ENCODE measurements around the gene ONECUT2.
"Not testable (repeated sequence)": the region's sequence is repeated elsewhere in the genome, so short reads cannot be mapped to it uniquely, and the experiment has no call there.

ONECUT2 gene

GRCh38 chr18:57434536-57435494 is at the start of gene ONECUT2:
ONECUT2 (plus strand) TSS chr18:57435374; CDS start chr18:57435717, 343 bp downstream.
- peak in 1 of 2 donors; percentile 53 for DNase-seq

- no peak for DNase-seq
These were observed 45.9 kb upstream of the ONECUT2 start for GRCh38 chr18:57389271-57389670.

- no peak for DNase-seq
These were observed 45.1 kb upstream of the ONECUT2 start for GRCh38 chr18:57390044-57390443.

DNA sequence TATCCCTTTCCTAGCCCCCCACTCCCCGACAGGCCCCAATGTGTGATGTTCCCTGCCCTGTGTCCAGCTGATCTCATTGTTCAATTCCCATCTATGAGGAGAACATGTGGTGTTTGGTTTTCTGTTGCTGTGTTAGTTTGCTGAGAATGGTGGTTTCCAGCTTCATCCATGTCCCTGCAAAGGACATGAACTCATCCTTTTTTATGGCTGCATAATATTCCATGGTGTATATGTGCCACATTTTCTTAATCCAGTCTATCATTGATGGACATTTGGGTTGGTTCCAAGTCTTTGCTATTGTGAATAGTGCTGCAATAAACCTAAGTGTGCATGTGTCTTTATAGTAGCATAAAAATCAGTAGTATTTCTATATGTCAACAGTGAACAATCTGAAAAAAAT is 40.4 kb upstream of the ONECUT2 start:
- DNase-seq, result not testable (repeated sequence)

DNA sequence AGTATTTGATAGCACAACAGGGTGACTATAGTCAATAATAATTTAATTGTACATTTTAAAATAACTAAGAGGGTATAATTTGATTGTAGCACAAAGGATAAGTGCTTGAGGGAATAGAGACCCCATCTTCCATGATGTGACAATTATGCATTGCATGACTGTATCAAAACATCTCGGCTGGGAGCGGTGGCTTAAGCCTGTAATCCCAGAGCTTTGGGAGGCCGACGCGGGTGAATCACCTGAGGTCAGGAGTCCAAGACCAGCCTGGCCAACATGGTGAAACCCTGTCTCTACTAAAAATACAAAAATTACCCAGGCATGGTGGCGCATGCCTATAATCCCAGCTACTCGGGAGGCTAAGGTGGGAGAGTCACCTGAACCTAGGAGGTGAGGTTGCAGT is 38.3 kb upstream of the ONECUT2 start:
- not testable (repeated sequence) for DNase-seq

GRCh38 chr18:57397440-57398132 is 37.6 kb upstream of the ONECUT2 start:
- no peak for DNase-seq

- no peak for DNase-seq
These were observed 30.8 kb upstream of the ONECUT2 start for GRCh38 chr18:57404345-57404744.

- no peak for DNase-seq
These were observed 25.5 kb upstream of the ONECUT2 start for GRCh38 chr18:57409650-57410049.

DNA sequence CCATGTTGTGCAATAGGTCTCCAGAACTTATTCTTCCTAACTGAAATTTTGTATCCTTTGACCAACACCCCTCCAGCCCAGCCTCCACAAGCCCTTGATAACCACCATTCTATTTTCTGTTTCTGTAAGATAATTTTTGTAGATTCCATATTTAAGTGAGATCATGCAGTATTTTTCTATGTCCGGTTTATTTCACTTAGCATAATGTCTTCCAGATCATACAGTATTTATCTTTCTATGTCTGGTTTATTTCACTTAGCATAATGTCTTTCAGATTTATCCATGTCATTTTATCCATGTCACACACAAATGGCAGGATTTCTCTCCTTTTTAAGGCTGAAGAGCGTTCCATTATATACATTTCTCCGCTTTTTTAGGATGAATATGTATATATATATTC is 24.4 kb upstream of the ONECUT2 start:
- no peak for DNase-seq

DNA sequence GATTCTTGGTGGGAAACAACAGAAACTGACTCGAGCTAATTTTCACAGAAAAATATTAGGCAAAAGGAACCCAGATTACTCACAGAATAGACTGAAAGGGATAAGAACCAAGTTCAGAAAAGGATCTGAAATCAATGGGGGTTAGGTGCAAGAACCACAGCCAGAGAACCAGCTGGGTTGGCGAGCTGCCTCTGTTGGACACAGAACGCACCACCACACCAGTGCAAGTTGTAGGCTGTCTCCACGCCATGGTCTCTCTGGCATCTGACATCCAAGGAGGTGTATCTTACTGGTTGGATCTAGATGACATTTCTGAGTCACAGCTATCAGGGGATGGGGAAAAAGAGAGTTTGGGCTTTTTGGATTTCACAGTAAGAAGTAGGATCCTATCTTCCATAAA is 18.6 kb upstream of the ONECUT2 start:
- DNase-seq, result no peak

GRCh38 chr18:57422313-57422872 is 12.8 kb upstream of the ONECUT2 start:
- no peak for DNase-seq

- no peak for DNase-seq
These were observed 11.4 kb upstream of the ONECUT2 start for GRCh38 chr18:57423821-57424220.

GRCh38 chr18:57425096-57425495 is 10.1 kb upstream of the ONECUT2 start:
- DNase-seq, result no peak

- DNase-seq, result no peak
These were observed 9.0 kb upstream of the ONECUT2 start for GRCh38 chr18:57426187-57426586.

DNA sequence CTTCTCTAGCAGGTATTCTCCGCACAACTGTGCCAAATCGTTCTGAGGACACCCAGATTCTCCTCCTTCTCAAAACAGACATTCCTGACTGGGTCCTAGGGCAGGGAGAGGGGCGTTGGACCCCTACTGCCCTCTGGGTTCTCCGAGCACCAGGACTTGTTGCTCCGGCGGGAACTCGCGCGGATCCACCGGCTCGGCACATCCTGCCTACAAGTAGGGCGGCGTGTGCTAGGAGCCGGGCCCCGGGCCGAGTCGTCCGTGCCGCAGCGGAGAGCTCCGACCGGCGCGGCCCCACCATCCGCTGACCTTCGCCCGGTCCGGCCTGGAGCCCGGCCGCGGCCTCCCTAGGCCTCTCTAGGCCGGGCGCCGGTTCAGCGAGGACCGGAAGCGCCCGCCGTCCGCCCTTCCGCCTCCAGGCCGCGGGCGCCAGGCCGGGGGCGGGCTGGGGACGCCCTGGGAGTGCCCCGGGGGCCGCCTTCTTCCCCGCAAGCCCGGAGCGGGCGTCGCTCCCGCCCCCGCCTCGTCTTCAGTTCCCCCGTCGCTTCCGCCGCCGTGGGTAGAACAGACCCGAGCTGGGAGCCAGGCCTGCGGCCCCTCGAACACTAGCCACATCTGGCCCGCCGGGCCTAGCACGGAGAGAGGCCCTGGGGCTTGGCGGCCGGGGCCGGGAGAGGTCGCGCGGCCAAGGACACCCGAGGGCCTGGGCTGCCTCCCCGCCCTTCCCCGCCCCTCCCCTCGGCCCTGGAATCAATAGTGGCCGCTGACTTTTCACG is 7.6 kb upstream of the ONECUT2 start:
- DNase-seq, result no peak

- no peak for DNase-seq
These were observed 6.7 kb upstream of the ONECUT2 start for GRCh38 chr18:57428221-57429150.

DNA sequence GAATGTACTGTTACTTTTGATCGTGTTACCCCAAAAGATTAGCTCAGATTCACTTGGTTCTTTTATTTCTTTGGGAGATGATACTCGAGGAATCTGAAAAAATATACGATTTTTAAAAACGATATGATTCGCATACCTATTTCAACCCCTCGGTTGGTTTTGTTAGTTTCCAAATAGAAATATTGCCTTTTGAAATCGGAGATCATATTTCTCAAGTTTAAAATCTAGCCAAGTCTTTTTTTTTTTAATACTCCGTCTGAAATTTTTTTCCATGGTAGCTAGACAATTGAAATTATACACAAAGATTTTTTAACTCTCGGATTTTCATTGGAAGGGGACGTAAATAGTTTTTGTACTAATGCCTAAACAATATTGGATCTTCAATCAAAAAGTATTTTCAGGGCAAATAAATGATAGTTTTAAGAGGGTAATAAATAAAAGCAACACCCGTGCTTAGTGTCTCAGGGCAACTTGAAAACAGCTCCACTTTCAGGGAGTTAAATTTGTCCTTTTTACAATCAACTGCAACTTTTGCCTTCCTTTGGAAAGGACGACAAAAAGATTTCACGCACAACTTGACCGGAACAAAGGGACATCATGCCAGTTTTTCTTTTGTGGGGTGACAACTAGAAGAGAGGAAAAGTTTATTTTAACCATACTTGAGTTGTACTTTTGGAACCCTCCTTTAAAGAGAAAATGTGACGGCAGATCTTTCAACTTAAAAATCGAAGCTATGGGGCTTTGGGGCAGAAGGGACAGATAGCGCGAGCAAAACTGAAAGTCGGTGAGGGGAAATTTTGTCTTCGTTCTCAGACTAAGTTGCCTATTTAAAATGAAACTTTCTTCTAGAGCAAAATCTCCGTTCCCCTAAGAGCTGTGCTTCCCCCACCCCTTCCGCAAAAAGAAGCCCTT is 5.8 kb upstream of the ONECUT2 start:
- DNase-seq, result no peak

DNA sequence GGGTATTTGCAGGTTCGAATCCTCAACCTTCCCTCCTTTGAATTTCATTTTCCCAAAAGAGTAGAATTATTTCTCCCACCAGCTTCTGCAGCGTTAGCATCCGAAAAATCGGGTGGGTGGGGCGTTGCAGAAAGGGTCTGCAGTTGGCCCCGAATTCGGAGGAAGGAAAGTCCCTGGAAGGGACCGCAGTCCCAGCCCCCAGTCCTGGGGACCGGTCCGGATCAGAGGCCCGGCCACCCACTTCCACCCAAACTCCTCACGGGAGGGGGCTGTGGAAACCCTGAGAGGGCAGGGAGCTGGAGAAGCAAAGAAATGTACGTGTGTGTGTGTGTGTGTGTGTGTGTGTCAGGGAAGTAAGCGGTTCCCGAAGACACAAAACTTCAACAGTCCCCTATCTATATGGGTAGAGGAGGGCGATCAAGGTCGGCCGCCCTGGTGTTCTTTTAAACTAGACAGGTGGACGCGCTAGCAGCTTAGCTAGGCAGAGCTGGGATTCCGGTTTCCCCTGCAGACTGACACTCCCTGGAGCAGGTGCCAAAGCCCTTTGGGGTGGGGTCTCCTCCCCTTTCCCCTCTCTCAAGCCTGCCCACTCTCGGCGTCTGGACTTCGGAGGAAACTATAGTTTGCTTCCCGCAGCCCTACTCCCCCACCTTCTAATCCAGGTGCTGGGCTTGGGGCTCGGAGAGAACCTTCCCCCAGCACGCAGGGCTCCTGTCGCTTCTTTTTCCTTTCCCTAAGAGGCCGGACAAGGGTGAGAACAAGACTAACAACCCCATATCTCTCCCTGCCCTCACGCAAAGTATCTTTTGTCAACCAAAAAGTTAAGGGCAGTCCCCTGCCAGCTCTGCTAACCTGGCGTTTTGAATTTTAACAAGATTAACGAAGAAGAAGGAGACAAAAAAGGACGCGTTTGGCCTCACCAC is 4.8 kb upstream of the ONECUT2 start:
- DNase-seq, result no peak

GRCh38 chr18:57431002-57431382 is 4.2 kb upstream of the ONECUT2 start:
- DNase-seq, result no peak

Data from bone marrow (tissue), 2 donors.